Activated B cell treated with CpG ODN at 0.5 μM for 24 hours (primary cell): ENCODE measurements around the gene ZCCHC3. TPM values are rescaled to one million over a fixed set of nuclear protein-coding genes. Genes with fewer than 3 reads are reported as not detected.

Source experiments
- ATAC-seq: fragments of 200-7000 bp; cut with Tn5 transposase; one replicate; pipeline ENCODE4 v1.10.0; 2021; ENCODE audit warnings: low read depth, mild to moderate bottlenecking, moderate library complexity
- CTCF ChIA-PET: fragments of 350-600 bp; sonication (Branson Sonifier 250); formaldehyde crosslinking; loops from one replicate; lab custom pipeline; 2021; ENCODE audit warnings: antibody characterized with exemption; lab: Charles Lee
- POLR2A ChIA-PET: fragments of 350-600 bp; sonication (Branson Sonifier 250); formaldehyde crosslinking; loops from one replicate; lab custom pipeline; 2021; ENCODE audit warnings: antibody characterized with exemption; lab: Charles Lee
- DNase-seq: peaks from one replicate; pipeline ENCODE4 v3.0.0; 2022
- H3K27ac Mint-ChIP-seq: one replicate; pipeline ENCODE4 v1.8.0; 2020; ENCODE audit warnings: mixed read lengths
- H3K27me3 Mint-ChIP-seq: one replicate; pipeline ENCODE4 v1.8.0; 2021; ENCODE audit warnings: mixed read lengths
- H3K36me3 Mint-ChIP-seq: one replicate; pipeline ENCODE4 v1.8.0; 2021; ENCODE audit warnings: low read depth, mixed read lengths
- H3K4me1 Mint-ChIP-seq: one replicate; pipeline ENCODE4 v1.8.0; 2021; ENCODE audit warnings: mixed read lengths
- H3K4me3 Mint-ChIP-seq: one replicate; pipeline ENCODE4 v1.8.0; 2020; ENCODE audit warnings: mild to moderate bottlenecking, mixed read lengths
- H3K9me3 Mint-ChIP-seq: one replicate; pipeline ENCODE4 v1.8.0; 2020; ENCODE audit warnings: mixed read lengths
- CTCF ChIP-seq: fragments of 200-600 bp; IDR thresholded peaks from one replicate; pipeline ENCODE4 v1.8.0; 2022; ENCODE audit warnings: antibody characterized with exemption, mild to moderate bottlenecking
- intact Hi-C: fragments of 100-400 bp; cut with micrococcal nuclease; formaldehyde crosslinking; loops from one replicate; pipeline ENCODE4 v1.15.1; 2024
- total RNA-seq: library from RNA; stranded (reverse); gene quantifications from 2 replicates; pipeline ENCODE4 v1.2.3, GENCODE V29; 2022

The ZCCHC3 gene
- total RNA-seq, 1 donor from 2014 or later, result 25.9 TPM

DNA sequence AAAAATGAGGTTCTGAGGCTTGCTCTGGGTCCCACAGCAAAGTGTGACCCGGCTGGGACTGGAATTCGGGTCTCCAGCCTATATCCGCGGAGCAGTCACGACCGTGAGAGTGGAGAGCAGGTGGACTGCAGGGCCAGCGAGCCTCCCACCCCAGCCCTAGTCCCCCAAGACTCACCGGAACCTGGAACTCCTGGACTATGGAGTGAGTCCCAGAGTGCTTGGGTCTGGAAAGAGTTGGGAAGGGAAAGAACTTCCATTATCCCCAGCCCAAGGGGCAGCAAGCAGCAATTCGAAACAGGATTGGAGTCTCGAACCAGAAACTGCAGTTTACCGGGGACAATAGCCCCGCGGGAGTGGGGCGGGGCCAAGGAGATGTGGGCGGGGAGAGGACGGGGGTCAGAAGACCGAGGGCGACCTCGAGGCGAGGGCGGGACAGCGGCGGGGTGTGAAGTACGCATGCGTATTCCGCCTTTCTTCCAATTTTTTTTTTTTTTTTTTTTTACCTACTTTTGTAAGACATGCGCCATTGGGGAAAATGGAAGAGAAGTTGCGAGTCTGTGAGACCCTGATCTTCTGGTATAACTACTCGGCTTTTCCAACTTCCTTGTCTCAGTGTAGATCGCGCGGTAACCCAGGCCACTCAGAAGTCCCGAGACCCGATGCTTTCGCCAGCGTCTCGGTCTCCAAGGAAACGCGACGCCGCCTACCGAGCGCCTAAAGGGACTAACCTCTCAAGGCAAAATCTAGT, 7.1 kb upstream of the ZCCHC3 start, which contains the start of gene C20orf96:
TSS of gene C20orf96 (minus strand) at position 667 of the 748 bp plus-strand sequence. CDS start at position 527, 140 bp downstream.
- no peak for TF ChIP-seq CTCF
- ChIA-PET CTCF (no interaction called here), POLR2A (interaction anchor here (1.3 kb wide), 1 partner anchor 35 kb away, joined by 3 read pairs; the partner anchor contains the start of gene SOX12)
- ATAC-seq (peak; percentile 97), DNase-seq (peak; percentile 85)
- no peak within 1 kb of the TSS for H3K4me3 Mint-ChIP-seq
- no peaks in the 10 kb centered on the region for H3K27me3 Mint-ChIP-seq
- H3K4me1 Mint-ChIP-seq, result peaks cover 6% of the 10 kb centered on the region
- no peaks in the 10 kb centered on the region for H3K9me3 Mint-ChIP-seq
- H3K36me3 Mint-ChIP-seq, result no peaks in the 10 kb centered on the region
- intact Hi-C loops, result loop anchor here (1.0 kb wide), 3 partner anchors 8 to 37 kb away; no protein-coding TSS in a partner anchor
- H3K27ac Mint-ChIP-seq, result no peak within 1 kb of the TSS

- H3K4me1 Mint-ChIP-seq, result peaks cover 33% of the 10 kb centered on the region
- ATAC-seq, result no peak
- CTCF ChIA-PET, result interaction anchor here (2.7 kb wide), 1 partner anchor 36 kb away, joined by 13 read pairs; no protein-coding TSS in a partner anchor
- intact Hi-C loops, result loop anchor here (5.0 kb wide), 1 partner anchor 113 kb away; the partner anchor contains the start of gene RBCK1
- no peak for DNase-seq
- peaks cover 19% of the 10 kb centered on the region for H3K36me3 Mint-ChIP-seq
- H3K27me3 Mint-ChIP-seq, result no peaks in the 10 kb centered on the region
- POLR2A ChIA-PET, result interaction anchor here (1.5 kb wide), 1 partner anchor 30 kb away, joined by 7 read pairs; the partner anchor contains the start of gene SOX12
- no peak overlapping the region for H3K27ac Mint-ChIP-seq
- no peak for TF ChIP-seq CTCF
- peak overlapping the region; percentile 11 for H3K4me3 Mint-ChIP-seq
- no peaks in the 10 kb centered on the region for H3K9me3 Mint-ChIP-seq
These were observed 2.8 kb upstream of the ZCCHC3 start for GRCh38 chr20:294602-295001.

DNA sequence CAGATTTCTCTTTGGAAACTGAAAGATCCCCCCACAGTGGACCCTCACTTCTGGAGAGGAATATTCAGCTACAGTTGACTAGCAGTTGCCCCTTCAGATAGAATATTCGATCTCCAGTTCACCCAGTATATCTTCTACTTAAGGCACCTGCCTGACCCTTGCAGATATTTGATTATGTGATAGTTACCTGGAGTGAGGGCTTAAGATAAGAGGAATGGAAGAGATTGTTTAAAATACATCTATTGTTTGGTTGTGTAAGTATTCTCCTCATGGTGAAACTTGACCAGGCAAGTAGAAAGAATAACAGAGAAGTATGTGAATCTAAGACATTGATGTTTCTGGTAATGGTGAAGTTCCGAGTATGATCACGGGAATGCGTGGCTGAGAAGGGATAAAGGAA, 1.6 kb upstream of the ZCCHC3 start:
- H3K9me3 Mint-ChIP-seq, result peaks cover 4% of the 10 kb centered on the region
- peak overlapping the region; percentile 71 for H3K27ac Mint-ChIP-seq
- TF ChIP-seq CTCF, result no peak
- no peak for ATAC-seq
- POLR2A ChIA-PET, result no interaction called here
- DNase-seq, result no peak
- peaks cover 30% of the 10 kb centered on the region for H3K36me3 Mint-ChIP-seq
- CTCF ChIA-PET, result interaction anchor here (2.7 kb wide), 1 partner anchor 35 kb away, joined by 13 read pairs; no protein-coding TSS in a partner anchor
- H3K4me3 Mint-ChIP-seq, result peak overlapping the region; percentile 97
- intact Hi-C loops, result loop anchor here (2.0 to 5.0 kb wide), 2 partner anchors 51 to 111 kb away; partner anchors contain the start of genes NRSN2 and RBCK1
- no peaks in the 10 kb centered on the region for H3K27me3 Mint-ChIP-seq
- H3K4me1 Mint-ChIP-seq, result peaks cover 40% of the 10 kb centered on the region

GRCh38 chr20:297925-298775, 780 bp downstream of the ZCCHC3 start:
- Mint-ChIP-seq H3K4me3 (peak overlapping the region; percentile 98), H3K36me3 (peaks cover 44% of the 10 kb centered on the region), H3K27me3 (no peaks in the 10 kb centered on the region), H3K4me1 (peaks cover 44% of the 10 kb centered on the region), H3K9me3 (peaks cover 4% of the 10 kb centered on the region), H3K27ac (peak overlapping the region; percentile 97)
- POLR2A ChIA-PET, result interaction anchor here (0.7 to 4.0 kb wide), 11 partner anchors 8 to 245 kb away, joined by 3 to 79 read pairs (median 3); partner anchors contain the start of genes CSNK2A1 and SOX12
- TF ChIP-seq CTCF, result no peak
- peak; percentile 20 for ATAC-seq
- peak; percentile 36 for DNase-seq
- intact Hi-C loops, result loop anchor here (1.0 to 5.0 kb wide), 5 partner anchors 8 to 109 kb away; partner anchors contain the start of genes C20orf96, NRSN2 and RBCK1
- CTCF ChIA-PET, result interaction anchor here (1.2 to 1.5 kb wide), 2 partner anchors 30 to 32 kb away, joined by 3 read pairs; no protein-coding TSS in a partner anchor
